ENCODE measurements around the gene TBC1D22A.

Gene TBC1D22A

GRCh38 chr22:47006869-47007268 lies 244.4 kb downstream of the TBC1D22A start:
- no peak for DNase-seq
- Histone ChIP-seq H3K27ac (no peak overlapping the region), H3K27me3 (ENCODE audit: insufficient read depth, low read depth, severe bottlenecking) (no peaks in the 10 kb centered on the region), H3K4me3 (ENCODE audit: low read depth, low read length) (no peak overlapping the region), H3K9me3 (ENCODE audit: severe bottlenecking) (no peaks in the 10 kb centered on the region), H3K36me3 (peaks cover 5% of the 10 kb centered on the region; the same call in 1 of the 2 replicates)
- TF ChIP-seq CTCF (IDR thresholded peaks at IDR 0.05; ENCODE audit: low read depth, low read length), result no peak

GRCh38 chr22:47007496-47007895 lies 245.0 kb downstream of the TBC1D22A start:
- Histone ChIP-seq H3K27me3 (ENCODE audit: insufficient read depth, low read depth, severe bottlenecking) (no peaks in the 10 kb centered on the region), H3K9me3 (ENCODE audit: severe bottlenecking) (no peaks in the 10 kb centered on the region), H3K27ac (no peak overlapping the region), H3K36me3 (peaks cover 5% of the 10 kb centered on the region; the same call in 1 of the 2 replicates), H3K4me3 (ENCODE audit: low read depth, low read length) (no peak overlapping the region)
- TF ChIP-seq CTCF (IDR thresholded peaks at IDR 0.05; ENCODE audit: low read depth, low read length), result no peak
- no peak for DNase-seq

GRCh38 chr22:47008208-47008885 lies 245.9 kb downstream of the TBC1D22A start:
- H3K36me3 ChIP-seq, result peaks cover 5% of the 10 kb centered on the region; the same call in 1 of the 2 replicates
- no peak for DNase-seq
- H3K9me3 ChIP-seq (ENCODE audit: severe bottlenecking), result no peaks in the 10 kb centered on the region
- H3K4me3 ChIP-seq (ENCODE audit: low read depth, low read length), result no peak overlapping the region
- no peak overlapping the region for H3K27ac ChIP-seq
- no peak for TF ChIP-seq CTCF (IDR thresholded peaks at IDR 0.05; ENCODE audit: low read depth, low read length)
- H3K27me3 ChIP-seq (ENCODE audit: insufficient read depth, low read depth, severe bottlenecking), result no peaks in the 10 kb centered on the region

GRCh38 chr22:47009304-47010101 lies 247.1 kb downstream of the TBC1D22A start:
- H3K9me3 ChIP-seq (ENCODE audit: severe bottlenecking), result no peaks in the 10 kb centered on the region
- H3K36me3 ChIP-seq, result peaks cover 5% of the 10 kb centered on the region; the same call in 1 of the 2 replicates
- no peak overlapping the region for H3K27ac ChIP-seq
- no peak for TF ChIP-seq CTCF (IDR thresholded peaks at IDR 0.05; ENCODE audit: low read depth, low read length)
- H3K27me3 ChIP-seq (ENCODE audit: insufficient read depth, low read depth, severe bottlenecking), result no peaks in the 10 kb centered on the region
- DNase-seq, result no peak
- no peak overlapping the region for H3K4me3 ChIP-seq (ENCODE audit: low read depth, low read length)

GRCh38 chr22:47010211-47010610 lies 247.8 kb downstream of the TBC1D22A start:
- Histone ChIP-seq H3K4me3 (ENCODE audit: low read depth, low read length) (no peak overlapping the region), H3K9me3 (ENCODE audit: severe bottlenecking) (no peaks in the 10 kb centered on the region), H3K36me3 (peaks cover 5% of the 10 kb centered on the region; the same call in 1 of the 2 replicates), H3K27ac (no peak overlapping the region), H3K27me3 (ENCODE audit: insufficient read depth, low read depth, severe bottlenecking) (no peaks in the 10 kb centered on the region)
- DNase-seq, result no peak
- no peak for TF ChIP-seq CTCF (IDR thresholded peaks at IDR 0.05; ENCODE audit: low read depth, low read length)
